GM21723 (cell line): Measurements from ENCODE around the gene LRRC8B.
"Not testable (repeated sequence)": the region's sequence is repeated elsewhere in the genome, so short reads cannot be mapped to it uniquely, and the experiment has no call there.

ENCODE experiments used
- ATAC-seq: cut with Tn5 transposase; IDR thresholded peaks from one replicate; pipeline ENCODE4 v1.9.1; 2021; ENCODE audit warnings: mild to moderate bottlenecking, moderate library complexity; ENCODE audit not compliant: unreplicated experiment

Gene LRRC8B

GRCh38 chr1:89578946-89579684 lies 54.5 kb downstream of the LRRC8B start:
- no peak for ATAC-seq

- no peak for ATAC-seq
Observed at GRCh38 chr1:89580036-89580435, 55.4 kb downstream of the LRRC8B start.

- ATAC-seq: no peak
Observed at GRCh38 chr1:89581859-89582258, 57.2 kb downstream of the LRRC8B start.

- no peak for ATAC-seq
Observed at GRCh38 chr1:89582571-89582970, 57.9 kb downstream of the LRRC8B start.

- ATAC-seq: no peak
Observed at GRCh38 chr1:89584211-89584610, 59.6 kb downstream of the LRRC8B start.

- no peak for ATAC-seq
Observed at GRCh38 chr1:89584781-89585180, 60.2 kb downstream of the LRRC8B start.

GRCh38 chr1:89587729-89588161 lies 63.1 kb downstream of the LRRC8B start:
- no peak for ATAC-seq

- ATAC-seq: no peak
Observed at GRCh38 chr1:89588480-89588879, 63.9 kb downstream of the LRRC8B start.

GRCh38 chr1:89589515-89589914 lies 64.9 kb downstream of the LRRC8B start:
- ATAC-seq: no peak

- no peak for ATAC-seq
Observed at GRCh38 chr1:89590341-89591080, 65.9 kb downstream of the LRRC8B start.

- not testable (repeated sequence) for ATAC-seq
Observed at GRCh38 chr1:89592861-89593302, 68.3 kb downstream of the LRRC8B start.

GRCh38 chr1:89594096-89594740 lies 69.6 kb downstream of the LRRC8B start:
- ATAC-seq: no peak

GRCh38 chr1:89596698-89597097 lies 72.1 kb downstream of the LRRC8B start:
- no peak for ATAC-seq

- no peak for ATAC-seq
Observed at GRCh38 chr1:89598450-89599331, 74.1 kb downstream of the LRRC8B start.

GRCh38 chr1:89599332-89599630 lies 74.7 kb downstream of the LRRC8B start:
- no peak for ATAC-seq

- ATAC-seq: no peak
Observed at GRCh38 chr1:89600451-89601224, 76.0 kb downstream of the LRRC8B start.

GRCh38 chr1:89602871-89603404 lies 78.3 kb downstream of the LRRC8B start:
- no peak for ATAC-seq

GRCh38 chr1:89603651-89604413 lies 79.2 kb downstream of the LRRC8B start:
- no peak for ATAC-seq

- ATAC-seq: no peak
Observed at GRCh38 chr1:89604414-89604735, 79.7 kb downstream of the LRRC8B start.
